Dedifferentiated amniotic fluid mesenchymal stem cell (primary cell): ENCODE data around the gene PLXNA1.

Experiments
- DNase-seq: peaks from one replicate; pipeline ENCODE4 v3.0.0-alpha.2; 2016; ENCODE audit errors: extremely low spot score

PLXNA1 gene

DNA sequence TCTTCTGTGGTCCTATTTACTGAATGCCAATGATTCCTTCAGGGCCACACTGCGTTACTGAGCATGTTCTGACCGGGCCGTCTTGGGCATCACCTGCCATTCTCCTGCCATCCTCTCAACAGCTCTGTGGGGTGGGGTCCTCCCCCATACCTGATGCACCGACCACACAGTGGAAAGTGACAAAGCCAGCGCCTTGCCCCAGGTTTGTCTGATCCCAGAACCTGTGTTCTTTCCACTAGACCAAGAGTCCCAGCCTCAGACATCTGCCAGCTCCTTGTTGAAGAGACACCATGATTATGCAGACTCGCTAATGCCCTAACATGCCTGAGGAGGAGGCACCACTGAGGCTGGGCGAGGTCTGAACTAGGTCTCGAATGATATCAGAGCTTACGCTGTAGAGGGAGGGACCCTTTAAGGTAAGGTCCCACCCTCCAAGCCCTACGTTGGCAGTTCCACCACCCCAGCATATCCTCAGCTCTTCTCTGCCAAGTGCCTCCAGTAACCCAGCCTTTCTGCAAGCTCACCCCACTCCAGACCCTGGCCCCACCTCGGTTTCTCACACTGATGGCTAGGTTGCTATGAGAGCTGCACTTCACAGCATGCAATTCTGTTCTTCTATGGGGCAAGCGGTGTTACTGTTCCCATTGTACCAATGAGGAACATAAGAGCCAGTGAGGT lies 29.8 kb upstream of the PLXNA1 start:
- DNase-seq, result no peak

GRCh38 chr3:126954141-126954842 lies 28.6 kb upstream of the PLXNA1 start:
- DNase-seq, result no peak

- no peak for DNase-seq
Measured at GRCh38 chr3:126955004-126955790, 27.7 kb upstream of the PLXNA1 start.

DNA sequence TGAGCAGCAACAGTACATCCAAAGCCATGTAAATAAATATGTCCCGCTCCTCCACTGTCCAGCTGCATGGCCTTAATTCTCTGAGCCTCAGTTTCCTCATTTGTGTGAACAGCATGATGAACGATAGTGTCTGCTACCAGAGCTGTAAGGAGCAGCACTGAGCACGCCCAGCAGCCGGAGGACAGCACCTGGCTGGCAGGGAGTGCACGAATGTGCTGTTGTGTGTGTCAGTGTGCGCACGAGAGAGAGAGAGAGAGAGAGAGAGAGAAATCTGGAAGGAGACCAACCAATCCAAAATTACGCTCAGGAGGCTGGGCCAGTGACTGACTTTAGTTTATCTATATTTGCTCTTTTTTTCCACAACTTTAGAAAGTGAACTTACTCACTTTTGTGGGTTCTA lies 26.6 kb upstream of the PLXNA1 start:
- DNase-seq, result no peak

- DNase-seq, result no peak
Measured at GRCh38 chr3:126956866-126957650, 25.9 kb upstream of the PLXNA1 start.

- no peak for DNase-seq
Measured at GRCh38 chr3:126957776-126958637, 24.9 kb upstream of the PLXNA1 start.

GRCh38 chr3:126958638-126959085 lies 24.3 kb upstream of the PLXNA1 start:
- no peak for DNase-seq

DNA sequence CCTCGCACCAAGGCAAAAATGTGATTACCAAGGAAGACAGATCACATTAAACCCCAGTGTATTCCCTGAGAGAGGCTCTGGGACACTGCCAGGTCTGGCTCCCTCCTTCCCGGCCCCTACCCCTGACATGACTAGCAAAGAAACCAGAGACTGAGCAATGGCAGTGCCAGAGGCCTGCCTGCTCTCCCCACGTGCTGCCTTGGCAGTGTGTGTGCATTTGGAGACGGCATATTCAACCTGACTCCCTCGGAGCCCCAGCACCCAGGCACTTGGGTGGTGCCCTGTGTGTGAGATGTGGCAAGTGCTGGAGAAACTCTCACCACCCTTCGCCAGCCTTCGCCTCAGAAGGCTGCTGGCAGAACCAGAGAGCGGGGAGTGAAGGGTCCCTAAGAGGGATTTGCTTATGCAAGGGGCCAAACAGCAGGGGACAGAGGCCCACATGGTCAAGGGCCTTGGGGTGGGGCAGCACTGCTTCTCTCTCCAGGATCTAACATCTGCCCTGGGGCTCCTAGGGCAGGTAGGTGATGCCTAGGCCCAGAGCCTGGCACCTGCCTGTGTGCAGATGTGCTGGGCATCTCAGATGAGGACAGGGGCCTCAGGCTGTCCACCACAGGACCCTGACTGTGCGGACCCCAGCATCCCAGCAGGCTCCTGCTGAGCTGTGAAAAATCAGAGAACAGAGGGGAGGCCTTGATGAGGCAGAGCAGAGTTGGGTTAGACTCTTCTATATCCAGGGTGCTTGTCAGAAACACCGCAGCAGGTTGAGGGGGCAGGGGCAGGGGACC lies 23.6 kb upstream of the PLXNA1 start:
- no peak for DNase-seq

DNA sequence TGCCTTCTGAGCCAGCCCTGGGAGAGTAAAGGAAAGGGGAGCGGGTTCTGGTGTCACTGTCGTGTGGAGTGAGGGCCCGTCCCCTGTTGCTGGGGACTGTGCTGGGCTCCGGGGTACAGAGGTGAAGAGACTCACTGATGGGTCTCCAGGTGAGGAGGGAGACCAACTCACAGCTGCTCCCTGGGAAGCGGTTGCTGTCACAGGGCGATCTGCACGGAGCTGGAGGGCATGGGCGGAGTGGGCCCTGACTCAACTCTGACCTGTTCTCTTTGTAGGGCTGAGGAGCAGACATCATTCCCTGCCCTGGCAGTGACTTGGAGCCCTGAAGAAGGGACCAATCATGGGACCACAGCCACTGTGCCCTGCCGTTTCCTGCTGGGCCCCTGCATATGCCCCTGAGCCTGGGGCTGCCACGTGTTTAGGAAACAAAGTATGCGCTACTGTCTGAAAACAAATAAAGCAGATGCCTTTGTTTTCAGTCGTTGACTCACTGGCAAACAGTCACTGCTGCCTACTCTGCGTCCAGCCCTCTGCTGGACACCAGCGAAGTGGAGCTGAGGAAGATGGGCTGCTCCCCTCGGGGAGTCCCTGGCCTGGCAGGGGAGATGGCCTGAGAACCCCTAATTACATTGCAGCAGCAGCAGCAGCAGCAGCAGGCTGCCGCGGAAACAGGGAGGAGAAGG lies 22.9 kb upstream of the PLXNA1 start:
- peak; percentile 49 for DNase-seq

GRCh38 chr3:126960604-126960995 lies 22.3 kb upstream of the PLXNA1 start:
- no peak for DNase-seq

- peak; percentile 48 for DNase-seq
Measured at GRCh38 chr3:126961191-126961790, 21.6 kb upstream of the PLXNA1 start.

- DNase-seq, result no peak
Measured at GRCh38 chr3:126961791-126962461, 21.0 kb upstream of the PLXNA1 start.

DNA sequence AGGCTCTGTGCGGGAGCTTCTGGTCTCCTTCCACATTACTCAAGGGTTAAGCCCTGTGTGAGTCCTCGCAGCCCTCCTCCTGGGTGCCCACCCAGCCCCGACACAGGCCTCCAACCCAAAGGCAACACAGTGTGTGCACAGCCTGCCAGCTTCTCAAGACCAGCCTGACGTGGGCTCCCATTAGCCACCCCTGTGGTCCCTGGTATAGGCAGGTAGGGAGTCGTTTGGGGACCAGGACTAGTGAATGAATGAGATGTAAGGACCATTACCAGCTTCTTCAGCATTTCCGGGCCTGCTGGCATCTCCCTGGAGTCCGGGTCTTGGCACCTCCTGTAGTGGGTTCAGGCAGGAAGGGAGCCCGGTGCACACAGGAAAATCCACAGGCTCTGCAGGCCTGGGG lies 20.2 kb upstream of the PLXNA1 start:
- DNase-seq, result no peak

DNA sequence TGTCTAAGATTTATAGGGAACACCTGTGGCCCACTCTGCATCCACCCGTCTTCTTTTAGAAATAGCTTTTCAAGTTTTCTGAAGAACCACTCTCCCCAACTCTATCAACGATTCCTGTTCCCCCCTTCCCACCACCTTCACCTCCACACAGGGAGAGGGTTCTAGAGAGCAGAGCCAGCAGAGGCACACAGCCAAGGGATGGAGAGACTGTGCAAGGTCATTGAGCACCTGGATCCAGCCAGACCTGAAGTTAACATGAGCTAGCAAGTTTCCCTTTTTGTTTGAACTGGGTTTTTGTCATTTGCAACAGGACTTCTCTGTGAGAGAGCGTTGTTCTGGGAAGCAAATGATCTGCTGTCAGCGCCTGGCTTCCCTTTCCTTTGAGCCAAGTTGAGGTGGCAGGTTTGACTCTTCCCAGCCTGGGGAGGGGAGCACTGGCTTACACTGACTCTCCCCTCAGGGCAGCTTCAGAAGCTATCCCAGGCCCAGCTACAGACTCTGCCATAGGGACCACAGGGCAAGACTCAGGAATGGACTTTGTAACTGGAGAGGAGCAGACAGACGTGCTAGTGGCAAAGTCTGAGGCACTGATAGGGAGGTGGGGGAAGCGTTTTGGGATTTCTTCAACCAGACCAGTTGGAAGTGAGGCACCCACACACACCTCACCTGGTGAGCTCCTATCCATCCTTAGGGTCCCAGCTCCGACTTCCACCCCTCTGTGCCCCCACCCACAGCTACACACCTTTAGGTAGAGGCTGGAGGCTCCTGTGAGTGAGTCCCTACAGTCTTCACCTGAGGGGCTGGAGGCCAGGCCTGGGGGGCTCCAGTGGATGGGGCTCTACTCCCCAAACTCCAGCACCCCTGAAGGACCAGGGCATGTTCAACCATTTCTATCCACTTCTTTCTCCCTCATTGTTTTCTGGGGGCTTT lies 19.4 kb upstream of the PLXNA1 start:
- no peak for DNase-seq

DNA sequence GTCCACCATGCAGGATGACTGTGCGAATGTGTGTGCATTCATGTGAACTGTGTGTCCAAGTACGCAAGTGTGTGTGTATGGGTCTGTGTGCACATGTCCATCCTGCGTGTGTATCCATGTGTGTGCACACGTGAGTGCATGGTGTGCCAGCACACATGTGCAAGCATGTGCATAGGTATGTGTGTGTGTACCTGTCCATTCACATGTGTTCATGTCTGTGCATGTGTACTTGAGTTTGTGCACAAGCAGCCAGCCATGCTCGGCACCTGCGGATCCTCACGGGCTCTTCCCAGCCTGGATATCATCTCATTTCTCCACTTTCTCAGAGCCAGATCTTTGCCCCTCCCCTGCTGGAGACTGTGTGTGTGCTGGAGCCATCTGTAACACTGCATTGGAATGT lies 18.7 kb upstream of the PLXNA1 start:
- DNase-seq, result no peak

- no peak for DNase-seq
Measured at GRCh38 chr3:126964950-126965349, 18.0 kb upstream of the PLXNA1 start.

GRCh38 chr3:126965526-126966080 lies 17.3 kb upstream of the PLXNA1 start:
- no peak for DNase-seq
